GM18505 (cell line): ENCODE results near the gene ZBED4.

Experiments used
- ATAC-seq: cut with Tn5 transposase; IDR thresholded peaks from one replicate; pipeline ENCODE4 v1.9.1; 2021; ENCODE audit not compliant: unreplicated experiment
- POLR2A ChIP-seq: IDR thresholded peaks from 4 replicates; pipeline ENCODE4 v1.6.1; 2011; ENCODE audit warnings: borderline replicate concordance; ENCODE audit not compliant: insufficient read depth, insufficient read length; ENCODE audit errors: extremely low read depth

The ZBED4 gene

DNA sequence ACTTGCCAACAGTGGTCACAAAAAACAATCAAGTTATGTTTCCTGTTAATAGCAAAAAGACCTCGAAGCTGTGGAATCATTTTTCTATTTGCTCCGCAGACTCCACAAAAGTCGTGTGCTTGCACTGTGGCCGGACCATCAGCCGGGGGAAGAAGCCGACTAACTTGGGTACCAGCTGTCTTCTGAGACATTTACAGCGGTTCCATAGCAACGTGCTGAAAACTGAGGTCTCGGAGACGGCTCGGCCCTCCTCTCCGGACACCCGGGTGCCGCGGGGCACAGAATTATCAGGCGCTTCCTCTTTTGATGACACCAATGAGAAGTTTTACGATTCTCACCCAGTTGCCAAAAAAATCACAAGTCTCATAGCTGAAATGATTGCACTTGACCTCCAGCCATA lies 31.6 kb downstream of the ZBED4 start:
- no peak for TF ChIP-seq POLR2A
- no peak for ATAC-seq

DNA sequence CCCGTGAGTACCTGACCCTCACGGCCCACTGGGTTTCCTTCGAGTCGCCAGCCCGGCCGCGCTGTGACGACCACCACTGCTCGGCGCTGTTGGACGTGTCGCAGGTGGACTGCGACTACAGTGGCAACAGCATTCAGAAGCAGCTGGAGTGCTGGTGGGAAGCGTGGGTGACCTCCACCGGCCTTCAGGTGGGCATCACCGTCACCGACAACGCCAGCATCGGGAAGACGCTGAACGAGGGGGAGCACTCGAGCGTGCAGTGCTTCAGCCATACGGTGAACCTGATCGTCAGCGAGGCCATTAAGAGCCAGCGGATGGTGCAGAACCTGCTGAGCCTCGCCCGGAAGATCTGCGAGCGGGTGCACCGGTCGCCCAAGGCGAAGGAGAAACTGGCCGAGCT lies 32.2 kb downstream of the ZBED4 start:
- TF ChIP-seq POLR2A = no peak
- ATAC-seq = no peak

DNA sequence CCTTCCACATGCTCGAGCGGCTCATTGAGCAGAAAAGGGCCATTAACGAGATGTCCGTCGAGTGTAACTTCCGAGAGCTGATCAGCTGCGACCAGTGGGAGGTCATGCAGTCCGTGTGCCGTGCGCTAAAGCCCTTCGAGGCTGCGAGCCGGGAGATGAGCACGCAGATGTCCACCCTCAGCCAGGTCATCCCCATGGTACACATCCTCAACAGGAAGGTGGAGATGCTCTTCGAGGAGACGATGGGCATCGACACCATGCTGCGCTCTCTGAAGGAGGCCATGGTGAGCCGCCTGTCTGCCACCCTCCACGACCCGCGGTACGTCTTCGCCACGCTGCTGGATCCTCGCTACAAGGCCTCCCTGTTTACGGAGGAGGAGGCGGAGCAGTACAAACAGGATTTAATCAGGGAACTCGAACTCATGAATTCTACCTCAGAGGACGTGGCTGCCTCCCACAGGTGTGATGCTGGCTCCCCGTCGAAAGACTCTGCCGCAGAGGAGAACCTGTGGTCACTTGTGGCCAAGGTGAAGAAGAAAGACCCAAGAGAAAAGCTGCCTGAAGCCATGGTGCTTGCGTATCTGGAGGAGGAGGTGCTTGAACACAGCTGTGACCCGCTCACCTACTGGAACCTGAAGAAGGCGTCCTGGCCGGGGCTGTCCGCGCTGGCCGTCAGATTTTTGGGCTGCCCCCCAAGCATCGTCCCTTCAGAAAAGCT lies 32.9 kb downstream of the ZBED4 start:
- no peak for ATAC-seq
- TF ChIP-seq POLR2A = no peak

DNA sequence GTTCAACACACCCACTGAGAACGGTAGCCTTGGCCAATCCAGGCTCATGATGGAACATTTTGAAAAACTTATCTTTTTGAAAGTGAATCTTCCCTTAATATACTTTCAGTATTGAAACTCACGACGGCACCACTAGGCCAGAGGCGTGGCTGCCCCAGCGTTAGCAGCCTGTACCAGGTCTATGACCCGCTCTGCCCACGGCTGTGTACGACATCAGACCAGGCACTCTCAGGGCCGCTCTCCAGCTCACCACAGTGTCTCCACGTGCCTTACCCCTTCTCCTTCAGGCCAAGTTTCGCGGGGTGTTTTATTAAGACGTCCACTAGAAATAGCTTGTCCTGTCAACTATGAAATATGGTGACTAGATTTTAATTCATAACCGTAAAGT lies 33.4 kb downstream of the ZBED4 start:
- TF ChIP-seq POLR2A = no peak
- ATAC-seq = no peak

DNA sequence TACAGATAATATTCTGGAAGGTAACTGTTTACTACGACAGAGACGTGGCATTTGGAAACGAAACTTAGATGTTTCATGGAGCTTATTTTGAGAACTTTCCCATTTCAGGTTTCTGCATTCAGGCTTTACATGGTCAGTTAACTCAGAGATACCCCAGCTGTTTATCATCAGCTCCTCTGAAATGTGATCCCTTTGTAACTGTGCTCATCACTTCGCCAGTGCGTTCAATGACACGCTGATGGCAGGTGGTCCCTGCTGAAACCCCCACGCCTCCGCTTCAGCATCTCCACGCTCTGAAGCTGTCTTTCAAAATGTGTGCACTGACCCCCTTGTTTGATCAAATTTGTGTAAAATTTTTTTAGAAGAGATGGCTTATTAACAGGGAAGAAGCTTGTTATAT lies 34.1 kb downstream of the ZBED4 start:
- no peak for TF ChIP-seq POLR2A
- no peak for ATAC-seq

DNA sequence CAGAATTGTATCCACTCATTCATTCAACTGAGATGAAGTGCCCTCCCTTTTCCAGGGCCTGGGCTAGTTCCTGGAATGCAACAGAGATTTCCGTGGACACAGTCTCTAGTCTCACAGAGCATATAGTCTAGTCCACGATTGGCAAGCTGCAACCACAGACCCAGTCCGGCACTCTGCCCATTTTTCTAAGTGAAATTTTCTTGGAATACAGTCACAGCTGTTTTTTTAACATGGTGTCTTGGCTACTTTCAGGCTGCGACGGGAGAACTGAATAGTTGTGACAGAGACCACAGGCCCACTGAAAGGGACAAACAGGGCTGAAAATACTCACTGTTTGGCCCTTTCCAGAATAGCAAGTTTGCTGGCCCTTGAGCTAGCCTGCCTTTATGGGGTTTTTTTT lies 35.4 kb downstream of the ZBED4 start:
- no peak for ATAC-seq
- TF ChIP-seq POLR2A = no peak

DNA sequence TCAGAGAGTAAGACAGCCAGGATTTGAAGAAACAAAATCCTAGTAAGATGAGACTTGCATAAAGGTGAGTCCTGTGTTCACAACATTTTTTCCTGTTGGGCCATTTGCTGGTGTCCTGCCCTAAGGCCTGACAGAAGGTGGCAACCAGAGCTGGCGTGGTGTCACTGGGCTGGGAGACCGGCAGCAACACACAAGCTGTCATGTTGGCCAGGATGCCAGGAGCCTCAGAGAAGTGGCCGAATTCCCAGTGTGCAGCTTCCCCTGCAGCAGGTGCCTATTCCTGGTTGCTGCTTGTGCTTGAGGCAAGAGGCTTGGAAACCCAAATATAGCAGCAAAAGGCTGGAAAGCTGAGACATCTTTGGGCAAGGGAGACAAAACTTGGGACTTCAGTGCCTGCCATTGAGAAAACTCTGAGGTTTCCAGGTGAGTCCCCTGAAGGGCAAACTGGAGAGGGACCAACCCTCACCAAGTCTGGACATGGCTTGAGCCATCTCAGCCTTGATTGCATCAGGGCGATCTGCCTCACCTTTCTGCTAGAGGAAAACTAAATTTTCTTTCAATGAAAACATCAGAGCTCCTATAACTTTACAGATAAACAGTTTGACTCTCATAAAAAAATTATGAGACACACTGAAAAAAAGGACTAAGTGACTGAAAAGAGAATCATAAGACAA lies 38.7 kb downstream of the ZBED4 start:
- no peak for TF ChIP-seq POLR2A
- no peak for ATAC-seq

DNA sequence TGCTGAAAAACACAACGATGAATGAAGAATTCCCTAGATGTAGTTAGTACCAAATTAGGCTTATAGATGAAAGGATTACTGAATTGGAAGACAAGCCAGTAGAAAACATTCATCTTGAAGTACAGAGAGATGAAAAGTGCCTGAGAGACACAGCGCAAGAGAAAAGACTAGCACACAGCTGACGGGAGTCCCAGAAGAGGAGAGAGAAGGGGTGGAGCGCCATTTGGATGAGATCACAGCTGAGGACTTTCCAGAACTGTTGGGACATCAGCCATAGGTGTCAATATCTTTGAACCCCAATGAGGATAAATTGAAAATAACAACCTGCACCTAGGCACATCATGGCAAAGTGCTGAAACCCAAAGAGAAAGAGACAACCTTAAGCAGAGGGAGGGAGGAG lies 39.4 kb downstream of the ZBED4 start:
- TF ChIP-seq POLR2A = no peak
- no peak for ATAC-seq

DNA sequence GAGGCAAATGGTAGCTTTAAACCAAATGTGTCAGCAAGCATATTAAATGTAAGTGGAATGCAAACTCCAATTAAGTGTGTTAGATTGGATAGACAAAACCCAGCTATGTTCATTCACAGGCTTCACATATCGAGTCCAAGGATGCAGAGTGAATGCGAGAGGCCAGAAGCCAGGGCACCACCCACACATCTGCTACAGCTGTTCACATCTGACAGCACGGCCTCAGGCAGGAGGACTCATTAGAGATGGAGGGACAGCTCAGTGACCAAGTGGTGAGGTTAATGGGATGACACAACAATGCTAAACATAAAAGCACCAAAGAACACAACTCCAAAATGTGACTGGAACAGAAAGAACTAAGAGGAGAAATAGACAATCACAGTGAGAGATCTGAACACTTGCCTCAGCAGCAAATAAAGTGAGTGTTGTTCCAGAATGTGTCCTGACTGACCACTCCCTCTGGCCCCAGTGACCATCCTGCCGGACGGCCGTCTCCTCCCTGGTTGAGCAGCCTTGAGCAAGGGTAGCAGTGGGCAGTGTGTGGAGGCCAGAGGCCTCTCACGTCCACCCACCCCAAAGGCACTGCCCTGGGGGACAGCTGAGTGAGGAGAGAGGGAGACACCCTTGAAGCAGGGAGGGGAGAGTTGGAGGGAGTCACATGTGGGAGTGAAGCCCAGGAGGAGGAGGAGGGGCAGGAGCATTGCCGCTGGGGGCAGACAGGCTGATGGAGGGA lies 40.8 kb downstream of the ZBED4 start:
- TF ChIP-seq POLR2A = no peak
- ATAC-seq = no peak

DNA sequence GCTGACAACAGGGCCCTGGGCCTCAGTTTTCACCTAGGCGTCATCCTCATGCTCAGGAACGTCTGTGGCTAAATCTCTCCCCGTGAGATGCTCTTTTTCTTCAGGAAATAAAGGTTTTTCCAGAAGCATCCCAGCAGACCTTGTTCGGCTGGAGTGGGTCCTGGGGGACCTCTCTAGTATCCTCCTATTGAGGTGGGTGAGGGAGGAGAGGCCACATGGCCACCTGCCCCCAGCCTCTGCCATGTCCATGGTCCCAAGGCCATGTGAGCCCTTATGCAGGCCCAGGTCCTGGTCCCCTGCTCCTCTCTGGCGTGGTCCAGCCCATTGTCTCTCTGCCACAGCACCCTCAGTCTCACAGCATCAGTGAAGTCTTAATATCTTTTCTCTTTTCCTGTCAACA lies 42.6 kb downstream of the ZBED4 start:
- TF ChIP-seq POLR2A = no peak
- ATAC-seq = no peak

DNA sequence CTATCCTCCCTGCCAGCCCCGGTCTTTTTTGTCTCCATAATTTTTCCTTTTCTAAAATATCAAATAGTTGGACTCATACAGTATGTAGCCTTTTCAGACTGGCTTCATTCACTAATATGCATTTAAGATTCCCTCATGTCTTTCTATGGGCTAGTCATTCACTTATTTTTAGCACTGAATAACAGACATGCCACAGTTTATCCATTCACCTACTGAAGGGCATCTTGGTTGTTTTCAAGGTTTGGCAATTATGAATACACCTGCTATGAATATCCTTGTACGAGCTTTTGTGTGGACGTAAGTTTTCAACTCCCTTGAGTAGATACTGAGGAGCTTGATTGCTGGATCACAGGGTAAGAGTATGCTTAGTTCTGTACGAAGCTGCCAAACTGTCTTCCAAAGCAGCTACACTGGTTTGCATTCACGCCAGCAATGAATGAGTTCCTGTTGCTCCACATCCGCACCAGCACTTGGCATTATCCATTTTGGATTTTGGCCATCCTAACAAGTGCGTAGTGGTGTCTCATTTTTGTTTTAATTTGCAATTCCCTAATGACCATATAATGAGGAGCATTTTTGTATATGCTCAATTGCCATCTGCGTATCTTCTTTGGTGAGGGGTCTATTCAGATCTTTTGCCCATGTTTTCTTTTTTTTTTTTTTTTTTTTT lies 43.5 kb downstream of the ZBED4 start:
- ATAC-seq = no peak

DNA sequence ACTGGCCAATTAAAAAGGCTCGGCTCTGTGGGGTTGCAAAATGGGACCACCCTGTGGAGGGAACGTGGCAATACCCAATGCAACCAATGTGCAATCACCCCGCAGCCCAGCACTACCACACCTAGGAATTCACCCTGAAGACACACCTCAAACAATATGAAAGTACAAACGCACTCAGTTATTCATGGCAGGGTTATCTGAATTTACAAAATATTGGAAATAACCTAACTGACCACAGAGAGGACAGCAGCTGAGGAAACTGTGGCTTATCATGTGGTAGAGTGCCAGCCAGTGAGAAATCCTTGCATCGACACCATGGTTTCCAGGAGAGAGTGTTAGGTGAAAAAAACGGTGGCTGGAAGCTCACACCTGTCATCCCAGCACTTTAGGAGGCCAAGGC lies 45.9 kb downstream of the ZBED4 start:
- TF ChIP-seq POLR2A = no peak
- no peak for ATAC-seq

More for the DNA sequence above, 43.5 kb downstream of the ZBED4 start:
- TF ChIP-seq POLR2A = no peak

DNA sequence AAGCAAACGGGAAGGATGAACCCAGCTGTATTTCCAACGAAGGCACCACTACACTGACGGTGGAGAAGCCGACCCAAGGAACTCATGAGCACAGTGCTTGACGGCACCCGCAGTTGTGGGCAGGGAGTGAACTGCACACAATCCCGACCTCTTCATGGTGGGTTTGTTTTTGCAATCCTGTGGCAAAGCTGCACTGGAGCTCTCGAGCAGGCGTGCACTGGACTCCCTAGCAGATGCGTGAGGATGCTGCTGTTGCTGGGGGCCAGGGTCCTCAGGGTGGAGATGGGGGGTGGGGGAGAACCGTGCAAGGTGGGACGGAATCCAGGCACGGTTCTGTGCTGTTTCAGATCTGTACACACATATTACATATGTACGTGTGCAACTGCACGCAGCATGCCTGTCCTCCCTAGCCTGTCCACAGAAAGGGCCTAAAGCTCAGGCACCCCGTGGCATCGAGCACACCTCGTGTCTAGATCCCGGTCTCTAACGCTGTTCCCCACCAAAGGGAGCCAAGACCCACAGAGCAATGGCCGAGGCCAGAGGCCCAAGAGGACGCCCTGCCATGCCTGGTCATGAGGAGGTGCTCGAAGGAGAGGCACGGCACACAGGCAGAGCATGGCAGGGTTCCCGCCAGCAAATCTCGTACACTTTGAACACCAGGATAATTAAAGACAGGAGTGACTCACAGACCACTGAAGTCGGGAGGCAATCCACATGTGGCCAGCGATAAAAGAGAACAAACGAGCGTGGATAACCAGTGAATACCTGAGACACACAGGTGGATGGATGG lies 47.0 kb downstream of the ZBED4 start:
- TF ChIP-seq POLR2A = no peak
- no peak for ATAC-seq

DNA sequence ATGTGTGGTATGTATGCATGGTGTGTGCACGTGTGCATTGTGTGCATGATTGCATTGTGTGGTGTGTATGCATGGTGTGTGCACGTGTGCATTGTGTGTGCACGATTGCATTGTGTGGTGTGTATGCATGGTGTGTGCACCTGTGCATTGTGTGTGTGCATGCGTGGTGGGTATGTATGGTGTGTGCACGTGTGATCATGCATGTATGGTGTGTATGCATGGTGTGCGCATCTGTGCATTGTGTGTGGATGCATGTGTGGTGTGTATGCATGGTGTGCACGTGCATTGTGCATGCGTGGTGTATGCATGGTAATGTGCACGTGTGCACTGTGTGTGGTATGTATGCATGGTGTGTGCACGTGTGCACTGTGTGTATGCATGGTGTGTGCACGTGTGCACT lies 47.8 kb downstream of the ZBED4 start:
- no peak for TF ChIP-seq POLR2A
- ATAC-seq = no peak
